Measurements from ENCODE around the gene PDE11A.

DNA sequence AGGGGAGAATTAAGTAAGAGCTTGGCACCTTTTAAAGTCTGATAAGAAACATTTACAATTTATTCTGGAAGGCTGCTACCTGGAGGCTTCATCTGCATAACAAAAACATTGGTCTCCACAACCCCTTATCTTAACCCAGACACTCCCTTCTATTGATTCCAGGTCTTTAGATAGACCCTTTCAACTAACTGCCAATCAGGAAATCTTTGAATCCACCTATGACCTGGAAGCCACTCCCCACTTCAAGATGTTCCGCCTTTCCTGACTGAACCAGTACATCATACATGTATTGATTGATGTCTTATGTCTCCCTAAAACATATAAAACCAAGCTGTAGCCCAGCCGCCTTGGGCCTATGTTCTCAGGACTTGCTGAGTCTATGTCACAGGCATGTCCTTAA, 390.6 kb downstream of the PDE11A start:
- no peak for TF ChIP-seq SPI1 (IDR thresholded peaks at IDR 0.05; ENCODE audit: low read depth, low read length)
- TF ChIP-seq TAF1 (IDR thresholded peaks at IDR 0.05; ENCODE audit: low read depth, low read length) = no peak
- TF ChIP-seq POLR2A (IDR thresholded peaks at IDR 0.05; ENCODE audit: low read depth, low read length) = no peak
